Measurements from ENCODE around the gene PRDM10. TPM values are rescaled to one million over a fixed set of nuclear protein-coding genes. Genes with fewer than 3 reads are reported as not detected.

The PRDM10 gene
- total RNA-seq, 1 experiment from 2014 or later, result 18.1 TPM

DNA sequence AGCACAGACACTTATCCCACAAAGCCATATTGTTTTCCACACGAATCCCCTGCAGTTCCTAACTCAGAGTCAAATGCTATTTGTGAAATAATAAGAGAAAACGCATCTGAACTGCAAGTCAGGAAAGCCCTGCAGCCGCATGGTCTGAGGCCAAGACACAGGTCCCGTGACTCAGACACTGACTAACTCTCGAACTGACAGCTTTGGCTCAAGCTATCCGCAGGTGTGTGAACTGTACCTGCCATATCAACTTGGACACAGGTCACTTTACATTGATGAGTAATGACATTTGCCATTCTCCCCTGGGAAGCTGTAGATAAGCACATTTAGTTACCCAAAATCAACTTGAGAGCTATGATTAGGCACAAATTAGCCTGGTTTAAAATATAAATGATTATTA, 72.3 kb downstream of the PRDM10 start:
- H3K4me3 ChIP-seq (ENCODE audit: low read depth, low read length, poor library complexity, severe bottlenecking), result no peak overlapping the region
- DNase-seq (ENCODE audit: low spot score), result no peak
- H3K9me3 ChIP-seq (ENCODE audit: low read depth, low read length, poor library complexity, severe bottlenecking), result no peaks in the 10 kb centered on the region
- no peaks in the 10 kb centered on the region for H3K27me3 ChIP-seq (replicated peaks; ENCODE audit: insufficient read depth, low read depth, low read length, poor library complexity)
- CTCF ChIA-PET, result no interaction called here
- intact Hi-C loops (cut with micrococcal nuclease; ENCODE audit: unreplicated experiment), result no loop called here
- H3K4me1 ChIP-seq (ENCODE audit: insufficient read depth, low read length, poor library complexity, severe bottlenecking), result no peaks in the 10 kb centered on the region
- no peak for TF ChIP-seq EZH2 (IDR thresholded peaks at IDR 0.05; ENCODE audit: borderline replicate concordance, low read depth, low read length, poor library complexity, severe bottlenecking)
- TF ChIP-seq, protein P1, sequence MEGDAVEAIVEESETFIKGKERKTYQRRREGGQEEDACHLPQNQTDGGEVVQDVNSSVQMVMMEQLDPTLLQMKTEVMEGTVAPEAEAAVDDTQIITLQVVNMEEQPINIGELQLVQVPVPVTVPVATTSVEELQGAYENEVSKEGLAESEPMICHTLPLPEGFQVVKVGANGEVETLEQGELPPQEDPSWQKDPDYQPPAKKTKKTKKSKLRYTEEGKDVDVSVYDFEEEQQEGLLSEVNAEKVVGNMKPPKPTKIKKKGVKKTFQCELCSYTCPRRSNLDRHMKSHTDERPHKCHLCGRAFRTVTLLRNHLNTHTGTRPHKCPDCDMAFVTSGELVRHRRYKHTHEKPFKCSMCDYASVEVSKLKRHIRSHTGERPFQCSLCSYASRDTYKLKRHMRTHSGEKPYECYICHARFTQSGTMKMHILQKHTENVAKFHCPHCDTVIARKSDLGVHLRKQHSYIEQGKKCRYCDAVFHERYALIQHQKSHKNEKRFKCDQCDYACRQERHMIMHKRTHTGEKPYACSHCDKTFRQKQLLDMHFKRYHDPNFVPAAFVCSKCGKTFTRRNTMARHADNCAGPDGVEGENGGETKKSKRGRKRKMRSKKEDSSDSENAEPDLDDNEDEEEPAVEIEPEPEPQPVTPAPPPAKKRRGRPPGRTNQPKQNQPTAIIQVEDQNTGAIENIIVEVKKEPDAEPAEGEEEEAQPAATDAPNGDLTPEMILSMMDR (conservative IDR thresholded peaks at IDR 0.05; ENCODE audit: low read depth, low read length), result no peak
- H3K36me3 ChIP-seq (ENCODE audit: insufficient read depth, low read length, poor library complexity, severe bottlenecking), result no peaks in the 10 kb centered on the region
- POLR2A ChIA-PET (ENCODE audit: low non-redundant PET), result interaction anchor here (0.6 kb wide), 1 partner anchor 72 kb away, joined by 3 read pairs; the partner anchor contains the start of gene PRDM10
- BruUV-seq (replicated peaks), result no TSS peak
- no peak overlapping the region for H3K27ac ChIP-seq (ENCODE audit: low read depth, low read length, poor library complexity, severe bottlenecking)

DNA sequence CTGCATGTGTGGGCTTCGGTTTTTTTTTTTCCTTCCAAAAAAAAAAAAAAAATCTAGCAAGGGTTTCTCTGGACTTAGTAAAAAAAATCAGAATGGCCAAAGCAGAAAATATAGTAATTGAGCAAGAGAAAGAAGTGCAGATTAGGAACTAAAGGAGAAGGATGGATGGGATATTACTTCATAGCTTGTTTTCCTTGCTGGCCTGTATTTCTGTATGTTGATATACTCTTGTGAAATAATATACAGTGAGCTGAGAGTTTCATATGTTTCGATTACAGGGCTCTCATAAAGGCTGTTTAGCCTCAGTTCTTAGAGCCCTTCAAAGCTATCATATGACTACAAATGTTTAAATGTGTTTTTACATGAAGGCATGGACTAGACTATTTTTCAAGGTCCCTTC, 72.9 kb downstream of the PRDM10 start:
- H3K27me3 ChIP-seq (replicated peaks; ENCODE audit: insufficient read depth, low read depth, low read length, poor library complexity), result no peaks in the 10 kb centered on the region
- TF ChIP-seq, protein P1 (conservative IDR thresholded peaks at IDR 0.05; ENCODE audit: low read depth, low read length), result no peak
- TF ChIP-seq EZH2 (IDR thresholded peaks at IDR 0.05; ENCODE audit: borderline replicate concordance, low read depth, low read length, poor library complexity, severe bottlenecking), result no peak
- ChIA-PET CTCF (interaction anchor here (0.7 kb wide), 1 partner anchor 48 kb away, joined by 3 read pairs; no protein-coding TSS in a partner anchor), POLR2A (ENCODE audit: low non-redundant PET) (interaction anchor here (0.6 kb wide), 1 partner anchor 73 kb away, joined by 3 read pairs; the partner anchor contains the start of gene PRDM10)
- H3K4me1 ChIP-seq (ENCODE audit: insufficient read depth, low read length, poor library complexity, severe bottlenecking), result no peaks in the 10 kb centered on the region
- no peak overlapping the region for H3K27ac ChIP-seq (ENCODE audit: low read depth, low read length, poor library complexity, severe bottlenecking)
- no peak for DNase-seq (ENCODE audit: low spot score)
- H3K4me3 ChIP-seq (ENCODE audit: low read depth, low read length, poor library complexity, severe bottlenecking), result no peak overlapping the region
- no peaks in the 10 kb centered on the region for H3K36me3 ChIP-seq (ENCODE audit: insufficient read depth, low read length, poor library complexity, severe bottlenecking)
- no peaks in the 10 kb centered on the region for H3K9me3 ChIP-seq (ENCODE audit: low read depth, low read length, poor library complexity, severe bottlenecking)
- intact Hi-C loops (cut with micrococcal nuclease; ENCODE audit: unreplicated experiment), result no loop called here
- BruUV-seq (replicated peaks), result no TSS peak

DNA sequence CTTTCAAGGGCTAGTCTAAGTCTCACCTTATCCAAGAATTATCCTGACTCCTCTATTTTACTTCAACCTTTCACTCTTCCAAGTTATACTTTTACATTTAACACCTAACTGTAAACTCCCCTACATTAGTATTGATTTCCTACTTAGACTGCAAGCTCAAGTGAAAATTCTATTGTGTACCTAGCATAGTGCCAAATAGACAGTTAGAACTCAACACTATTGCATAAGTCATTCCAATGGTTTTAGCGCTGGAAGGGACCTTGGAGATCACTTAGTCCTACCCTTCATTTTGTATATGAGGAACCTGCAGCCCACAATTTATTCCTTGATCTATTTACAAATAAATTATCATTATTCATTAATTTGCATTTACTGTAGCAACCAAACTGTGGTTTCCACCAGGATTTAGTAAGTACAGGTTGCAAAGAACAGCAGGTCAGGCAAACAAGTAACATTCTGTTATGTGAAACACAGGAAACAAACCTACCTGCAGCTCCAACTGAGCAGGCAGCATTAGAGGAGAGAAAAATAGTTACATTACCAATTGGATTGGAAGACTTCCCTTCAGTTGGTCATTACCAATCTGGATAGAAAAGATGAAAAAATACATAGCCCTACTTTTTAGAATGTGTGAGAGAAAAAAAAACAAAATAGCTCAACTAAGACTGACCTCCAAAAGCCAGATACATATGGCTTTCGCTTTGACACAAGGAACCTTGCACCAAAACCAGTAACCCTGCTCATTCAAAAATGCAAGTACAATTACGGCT, 73.5 kb downstream of the PRDM10 start:
- ChIA-PET CTCF (interaction anchor here (0.7 kb wide), 1 partner anchor 48 kb away, joined by 3 read pairs; no protein-coding TSS in a partner anchor), POLR2A (ENCODE audit: low non-redundant PET) (no interaction called here)
- H3K9me3 ChIP-seq (ENCODE audit: low read depth, low read length, poor library complexity, severe bottlenecking), result no peaks in the 10 kb centered on the region
- DNase-seq (ENCODE audit: low spot score), result no peak
- no peaks in the 10 kb centered on the region for H3K27me3 ChIP-seq (replicated peaks; ENCODE audit: insufficient read depth, low read depth, low read length, poor library complexity)
- H3K36me3 ChIP-seq (ENCODE audit: insufficient read depth, low read length, poor library complexity, severe bottlenecking), result no peaks in the 10 kb centered on the region
- intact Hi-C loops (cut with micrococcal nuclease; ENCODE audit: unreplicated experiment), result no loop called here
- no peak overlapping the region for H3K27ac ChIP-seq (ENCODE audit: low read depth, low read length, poor library complexity, severe bottlenecking)
- TF ChIP-seq EZH2 (IDR thresholded peaks at IDR 0.05; ENCODE audit: borderline replicate concordance, low read depth, low read length, poor library complexity, severe bottlenecking), result no peak
- TF ChIP-seq, protein P1 (conservative IDR thresholded peaks at IDR 0.05; ENCODE audit: low read depth, low read length), result no peak
- no TSS peak for BruUV-seq (replicated peaks)
- H3K4me3 ChIP-seq (ENCODE audit: low read depth, low read length, poor library complexity, severe bottlenecking), result no peak overlapping the region
- H3K4me1 ChIP-seq (ENCODE audit: insufficient read depth, low read length, poor library complexity, severe bottlenecking), result no peaks in the 10 kb centered on the region

Measured in A673 (cell line).